ENCODE data around the gene HYAL3. TPM values are rescaled to one million over a fixed set of nuclear protein-coding genes. Genes with fewer than 3 reads are reported as not detected.

The HYAL3 gene
- total and polyA plus RNA-seq, 2 of the 13 experiments (the other 11 are each of a cell fraction or from before 2014, with no cell fraction given), result 5.5 to 10.4 TPM

GRCh38 chr3:50272911-50273688 lies 26.1 kb downstream of the HYAL3 start (continued):
- TF ChIP-seq ELF3 (CRISPR knock-in tag; IDR thresholded peaks at IDR 0.05) (peak; percentile 43; the same call in 1 of the 2 replicates), RAD51 (IDR thresholded peaks at IDR 0.05; ENCODE audit: borderline replicate concordance) (no peak), KLF15 (CRISPR knock-in tag; IDR thresholded peaks at IDR 0.05; ENCODE audit: borderline replicate concordance) (no peak), AHR (CRISPR knock-in tag; IDR thresholded peaks at IDR 0.05) (no peak), PHB2 (IDR thresholded peaks at IDR 0.05; ENCODE audit: partially characterized antibody) (no peak), ZNF367 (CRISPR knock-in tag; IDR thresholded peaks at IDR 0.05; ENCODE audit: borderline replicate concordance) (no peak), SIX1 (CRISPR knock-in tag; IDR thresholded peaks at IDR 0.05; ENCODE audit: borderline replicate concordance) (no peak), ZBTB7B (CRISPR knock-in tag; IDR thresholded peaks at IDR 0.05) (peak; percentile 47; the same call in 1 of the 2 replicates), ZNF619 (CRISPR knock-in tag; IDR thresholded peaks at IDR 0.05) (no peak), ZNF572 (CRISPR knock-in tag; IDR thresholded peaks at IDR 0.05) (peak; percentile 70; the same call in 1 of the 2 replicates), SIX4 (CRISPR knock-in tag; IDR thresholded peaks at IDR 0.05) (peak; percentile 46; the same call in 1 of the 2 replicates), NRL (CRISPR knock-in tag; IDR thresholded peaks at IDR 0.05; ENCODE audit: borderline replicate concordance) (no peak), TFE3 (CRISPR knock-in tag; IDR thresholded peaks at IDR 0.05) (no peak), FOXK1 (CRISPR knock-in tag; IDR thresholded peaks at IDR 0.05; ENCODE audit: borderline replicate concordance, low read depth) (no peak), ZFY (CRISPR knock-in tag; IDR thresholded peaks at IDR 0.05) (no peak), MIER3 (CRISPR knock-in tag; IDR thresholded peaks at IDR 0.05; ENCODE audit: borderline replicate concordance) (no peak; the same call in 1 of the 2 replicates), SNAPC5 (CRISPR knock-in tag; IDR thresholded peaks at IDR 0.05; ENCODE audit: borderline replicate concordance) (no peak), FOXC1 (CRISPR knock-in tag; IDR thresholded peaks at IDR 0.05; ENCODE audit: borderline replicate concordance) (peak; percentile 46; the same call in 1 of the 2 replicates), CREM (IDR thresholded peaks at IDR 0.05) (no peak), CREM (CRISPR knock-in tag; IDR thresholded peaks at IDR 0.05) (no peak), ZNF580 (CRISPR knock-in tag; IDR thresholded peaks at IDR 0.05; ENCODE audit: borderline replicate concordance, low read depth) (peak; percentile 72; the same call in 1 of the 2 replicates), ZBTB20 (CRISPR knock-in tag; IDR thresholded peaks at IDR 0.05; ENCODE audit: borderline replicate concordance, low read depth) (no peak), ESRRA (CRISPR knock-in tag; IDR thresholded peaks at IDR 0.05; ENCODE audit: low read depth) (no peak)
- TF ChIP-seq, protein P1, sequence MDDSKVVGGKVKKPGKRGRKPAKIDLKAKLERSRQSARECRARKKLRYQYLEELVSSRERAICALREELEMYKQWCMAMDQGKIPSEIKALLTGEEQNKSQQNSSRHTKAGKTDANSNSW (CRISPR knock-in tag; IDR thresholded peaks at IDR 0.05; ENCODE audit: borderline replicate concordance), result no peak
- TF ChIP-seq, protein P2, sequence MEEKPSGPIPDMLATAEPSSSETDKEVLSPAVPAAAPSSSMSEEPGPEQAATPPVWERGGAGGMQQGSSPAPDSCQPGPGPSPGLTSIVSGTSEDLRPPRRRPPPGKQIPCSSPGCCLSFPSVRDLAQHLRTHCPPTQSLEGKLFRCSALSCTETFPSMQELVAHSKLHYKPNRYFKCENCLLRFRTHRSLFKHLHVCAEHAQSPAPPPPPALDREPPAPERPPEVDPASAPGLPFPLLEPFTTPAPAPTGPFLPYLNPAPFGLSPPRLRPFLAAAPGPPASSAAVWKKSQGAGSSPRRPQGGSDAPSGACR (CRISPR knock-in tag; IDR thresholded peaks at IDR 0.05), result 0 out of 2 replicates have a peak, but pooled peaks have one; percentile 45
- TF ChIP-seq, protein P3, sequence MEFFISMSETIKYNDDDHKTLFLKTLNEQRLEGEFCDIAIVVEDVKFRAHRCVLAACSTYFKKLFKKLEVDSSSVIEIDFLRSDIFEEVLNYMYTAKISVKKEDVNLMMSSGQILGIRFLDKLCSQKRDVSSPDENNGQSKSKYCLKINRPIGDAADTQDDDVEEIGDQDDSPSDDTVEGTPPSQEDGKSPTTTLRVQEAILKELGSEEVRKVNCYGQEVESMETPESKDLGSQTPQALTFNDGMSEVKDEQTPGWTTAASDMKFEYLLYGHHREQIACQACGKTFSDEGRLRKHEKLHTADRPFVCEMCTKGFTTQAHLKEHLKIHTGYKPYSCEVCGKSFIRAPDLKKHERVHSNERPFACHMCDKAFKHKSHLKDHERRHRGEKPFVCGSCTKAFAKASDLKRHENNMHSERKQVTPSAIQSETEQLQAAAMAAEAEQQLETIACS (CRISPR knock-in tag; IDR thresholded peaks at IDR 0.05), result no peak
